Testis (tissue), 3 donors: ENCODE results near the gene KDM2A. TPM values are rescaled to one million over a fixed set of nuclear protein-coding genes. Genes with fewer than 3 reads are reported as not detected.

Experiments
- DNase-seq: peaks from one replicate; pipeline ENCODE4 v3.0.0-alpha.2; 2019
- H3K27ac ChIP-seq, 2 donors: fragments of 200-600 bp; sonication (generic); one replicate each; pipeline ENCODE4 v1.5.1; 2019
- H3K27me3 ChIP-seq: fragments of 200-600 bp; sonication (generic); one replicate; pipeline ENCODE4 v1.5.1; 2019
- H3K36me3 ChIP-seq: fragments of 200-600 bp; sonication (generic); one replicate; pipeline ENCODE4 v1.5.1; 2017; ENCODE audit warnings: low read depth; ENCODE audit errors: missing control alignments
- H3K4me1 ChIP-seq: fragments of 200-600 bp; sonication (generic); one replicate; pipeline ENCODE4 v1.5.1; 2019
- H3K4me3 ChIP-seq, 2 donors: fragments of 200-600 bp; sonication (generic); one replicate each; pipeline ENCODE4 v1.5.1; 2017 to 2019
- H3K9me3 ChIP-seq: fragments of 200-600 bp; sonication (generic); one replicate; pipeline ENCODE4 v1.5.1; 2017
- CTCF ChIP-seq, 3 experiments: fragments of 450-650 bp in 2 of 3; fragments of 200-600 bp in 1 of 3; sonication (generic) in 1 of 3; IDR thresholded peaks; one replicate each; pipeline ENCODE4 v1.5.1; 2016 to 2019; ENCODE audit warnings: antibody characterized with exemption in 3 of 3, mild to moderate bottlenecking in 2 of 3, moderate library complexity in 1 of 3
- POLR2A ChIP-seq: fragments of 450-650 bp; IDR thresholded peaks from one replicate; pipeline ENCODE4 v1.6.1; 2017; ENCODE audit warnings: antibody characterized with exemption, mild to moderate bottlenecking, moderate library complexity
- WGBS, 2 donors: methylation state at CpG; one replicate each; pipeline ENCODE4 v1.1.5; 2018; 5-methylcytosine and 5-hydroxymethylcytosine counted together
- intact Hi-C: fragments of 100-400 bp; cut with DNase I; formaldehyde crosslinking; loops from one replicate; pipeline ENCODE4 v1.15.1; 2023; ENCODE audit warnings: low total_unique reads
- polyA plus RNA-seq: library from polyadenylated mRNA; stranded (reverse); fragments of 350-450 nt; fragmentation: Illumina TruSeq; extraction: RNeasy Lipid Tissue Mini Kit (QIAGEN cat#74804); gene quantifications from one replicate; pipeline ENCODE4 v1.2.3, GENCODE V29; 2014; ENCODE audit warnings: low read depth, low replicate concordance; ENCODE audit not compliant: insufficient read depth
- total RNA-seq, 2 donors: library from RNA; depleted of rRNA; stranded (reverse); fragments of >200 nt; gene quantifications; one replicate each; pipeline ENCODE4 v1.2.3, GENCODE V29; 2016

The KDM2A gene
- total and polyA plus RNA-seq, 3 donors from 2014 or later, result 106 to 169 (median 142) TPM

- WGBS, 2 donors, result 86 to 88% methylated on average over 5 to 7 of the region's 7 CpGs
- peaks cover 45% of the 10 kb centered on the region for H3K4me1 ChIP-seq
- H3K36me3 ChIP-seq, result no peaks in the 10 kb centered on the region
- no peak for DNase-seq
- no peaks in the 10 kb centered on the region for H3K9me3 ChIP-seq
- intact Hi-C loops, result loop anchor here (2.0 kb wide), 1 partner anchor 52 kb away; no protein-coding TSS in a partner anchor
- no peaks in the 10 kb centered on the region for H3K27me3 ChIP-seq
- TF ChIP-seq POLR2A, result no peak
- no peak for TF ChIP-seq CTCF (IDR thresholded peaks at IDR 0.05)
- no peak overlapping the region for H3K4me3 ChIP-seq
- peak overlapping the region in 1 of 2 donors; percentile 79 for H3K27ac ChIP-seq
Measured at GRCh38 chr11:67264877-67265632, 146.0 kb downstream of the KDM2A start.

GRCh38 chr11:67265633-67266448 is 146.8 kb downstream of the KDM2A start:
- Histone ChIP-seq H3K36me3 (no peaks in the 10 kb centered on the region), H3K9me3 (no peaks in the 10 kb centered on the region), H3K27ac (peak overlapping the region; percentile 79 to 80), H3K27me3 (no peaks in the 10 kb centered on the region), H3K4me3 (no peak overlapping the region), H3K4me1 (peaks cover 53% of the 10 kb centered on the region)
- peak; percentile 80 for DNase-seq
- 8 to 24% methylated on average over 9 to 54 of the region's 54 CpGs for WGBS, 2 donors
- TF ChIP-seq CTCF (IDR thresholded peaks at IDR 0.05) (peak; percentile 73 to 96 (median 80)), POLR2A (no peak)
- intact Hi-C loops, result loop anchor here (2.0 kb wide), 1 partner anchor 51 kb away; no protein-coding TSS in a partner anchor

- intact Hi-C loops, result no loop called here
- Histone ChIP-seq H3K4me3 (peak within 1 kb of the TSS; percentile 79 to 81), H3K27ac (peak within 1 kb of the TSS; percentile 80 to 88), H3K27me3 (no peaks in the 10 kb centered on the region), H3K4me1 (peaks cover 53% of the 10 kb centered on the region), H3K9me3 (no peaks in the 10 kb centered on the region), H3K36me3 (no peaks in the 10 kb centered on the region)
- 1 to 2% methylated on average over 10 to 84 of the region's 103 CpGs for WGBS, 2 donors
- DNase-seq, result no peak
- no peak for TF ChIP-seq POLR2A
- TF ChIP-seq CTCF (IDR thresholded peaks at IDR 0.05), result no peak
Measured at GRCh38 chr11:67266449-67267187, 147.6 kb downstream of the KDM2A start, which contains the start of gene GRK2. TSS of gene GRK2 (plus strand) at chr11:67266473. CDS start at chr11:67266700, 227 bp downstream.

- Histone ChIP-seq H3K27me3 (no peaks in the 10 kb centered on the region), H3K4me1 (peaks cover 60% of the 10 kb centered on the region), H3K27ac (peak overlapping the region; percentile 80 to 88), H3K36me3 (no peaks in the 10 kb centered on the region), H3K4me3 (peak overlapping the region; percentile 79 to 81), H3K9me3 (no peaks in the 10 kb centered on the region)
- DNase-seq, result no peak
- TF ChIP-seq POLR2A (no peak), CTCF (IDR thresholded peaks at IDR 0.05) (no peak)
- intact Hi-C loops, result no loop called here
- WGBS, 2 donors, result 21 to 24% methylated on average over 19 to 30 of the region's 30 CpGs
Measured at GRCh38 chr11:67267188-67268080, 148.4 kb downstream of the KDM2A start.
